Measurements from ENCODE around the gene HS3ST1.

HS3ST1 gene

DNA sequence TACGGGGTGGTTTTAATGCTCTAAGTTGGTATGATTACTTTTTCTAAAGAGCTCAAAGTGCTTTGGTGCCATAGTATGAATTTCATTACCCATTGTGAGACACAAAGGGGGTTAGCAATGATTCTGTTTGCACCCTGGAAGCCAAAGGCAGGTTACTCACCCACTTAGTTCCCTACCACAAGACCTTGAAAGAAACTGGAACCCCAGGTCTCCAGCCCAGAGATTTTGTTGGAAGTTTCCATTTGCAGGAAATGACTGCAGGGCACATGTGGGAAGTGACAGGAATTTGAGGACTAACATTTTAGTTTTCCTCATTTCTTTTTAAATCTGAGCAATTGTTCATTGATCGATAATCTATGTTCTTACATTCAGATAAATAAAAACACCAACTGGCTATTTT is 1.8 kb upstream of the HS3ST1 start:
- no peak for DNase-seq

DNA sequence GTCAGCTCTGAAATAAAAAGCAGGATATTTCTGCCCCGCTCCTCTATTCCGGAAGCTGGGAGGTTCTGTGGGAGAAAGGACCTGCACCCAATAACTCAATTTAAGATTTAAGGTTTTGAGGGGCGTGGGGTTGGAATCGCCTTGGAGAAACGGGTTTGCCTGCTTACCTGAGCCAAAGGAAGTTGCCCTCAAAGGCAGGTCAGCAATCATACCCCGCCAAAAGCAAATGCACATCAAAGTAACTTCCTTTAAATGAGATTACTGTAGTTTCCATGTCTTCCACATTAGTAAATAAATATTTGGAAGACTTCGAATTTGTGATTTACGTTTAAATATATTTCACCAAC is 978 bp upstream of the HS3ST1 start:
- no peak for DNase-seq

DNA sequence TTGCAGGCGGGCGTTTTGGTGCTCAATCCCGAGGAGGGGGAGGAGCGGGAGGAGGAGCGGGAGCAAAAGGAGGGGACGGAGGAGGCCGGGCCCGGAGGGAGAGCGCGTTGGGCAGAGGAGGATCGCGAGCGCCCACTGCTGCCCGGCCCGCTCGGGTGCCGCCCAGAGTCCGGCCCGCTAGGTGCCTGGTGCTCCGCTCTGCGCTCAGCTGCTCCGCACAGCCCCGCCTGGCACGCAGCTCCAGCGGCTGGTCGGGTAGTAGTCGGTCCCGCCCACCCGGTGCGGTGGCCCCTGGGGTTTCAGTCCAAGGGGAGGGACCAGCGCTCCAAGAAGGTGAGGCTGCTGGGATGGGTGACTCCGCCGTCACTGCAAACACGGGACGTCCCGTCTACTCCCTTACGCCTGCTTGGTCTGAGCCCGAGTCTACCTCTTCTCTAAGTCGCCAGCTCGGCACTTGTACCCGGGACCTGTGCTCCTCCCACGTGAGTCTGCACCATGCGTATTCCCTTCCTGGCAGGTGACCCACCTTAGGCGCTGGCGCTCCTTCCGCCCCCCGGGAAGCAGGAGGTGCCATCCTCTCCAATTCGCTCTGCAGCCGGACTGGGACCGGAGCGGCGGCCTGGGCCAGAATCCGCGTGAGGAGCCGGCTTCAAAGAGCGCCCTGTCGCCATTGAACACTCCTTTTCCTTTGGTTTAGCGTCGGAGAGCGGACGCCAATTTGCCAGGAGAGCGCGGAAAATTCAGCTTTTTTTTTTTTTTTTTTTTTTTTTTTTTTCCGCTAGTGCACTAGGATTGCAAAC is 405 bp upstream of the HS3ST1 start:
- peak; percentile 59 for DNase-seq

DNA sequence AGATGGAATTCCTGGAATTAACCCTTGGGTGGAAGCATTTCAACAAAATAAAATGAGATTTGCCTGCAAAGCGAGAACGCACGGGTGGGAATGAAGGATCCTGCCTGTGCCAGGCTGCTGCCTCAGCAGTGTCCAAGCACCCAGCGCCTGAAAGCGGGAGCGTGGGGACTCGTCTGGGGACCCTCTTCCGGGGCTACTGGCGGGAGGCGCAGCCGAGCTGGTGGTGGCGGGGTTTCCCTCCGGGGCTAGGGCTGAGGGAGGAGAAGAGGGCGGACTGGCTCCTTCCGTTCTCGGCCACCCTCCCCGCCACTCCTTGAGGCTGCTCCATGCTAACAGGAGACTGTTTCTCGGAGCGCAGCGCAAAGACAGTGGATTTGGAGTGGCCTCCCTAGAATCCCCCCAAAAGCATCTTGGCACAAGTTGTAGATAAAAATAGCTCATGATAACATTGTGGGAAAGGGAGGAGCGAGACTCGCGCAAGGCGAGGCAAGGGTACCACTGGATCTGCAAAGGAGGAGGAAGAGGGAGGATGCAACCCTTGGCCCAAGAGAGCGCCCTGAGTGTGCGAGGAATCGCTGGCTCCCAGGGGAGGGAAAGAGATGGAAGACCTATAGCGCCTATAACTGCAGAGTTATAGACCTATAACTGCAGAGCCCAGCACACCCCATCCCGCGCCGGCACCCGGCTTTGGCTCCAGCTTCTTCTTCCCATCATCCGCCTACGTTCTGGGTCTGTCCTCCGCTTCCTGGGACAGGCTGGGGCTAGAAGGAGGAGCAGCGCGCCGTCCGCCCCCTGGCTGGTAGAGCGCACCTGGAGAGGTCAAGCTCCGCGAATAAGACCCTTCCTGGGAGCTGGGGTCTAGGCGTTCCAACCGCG is 1.3 kb downstream of the HS3ST1 start:
- no peak for DNase-seq

DNA sequence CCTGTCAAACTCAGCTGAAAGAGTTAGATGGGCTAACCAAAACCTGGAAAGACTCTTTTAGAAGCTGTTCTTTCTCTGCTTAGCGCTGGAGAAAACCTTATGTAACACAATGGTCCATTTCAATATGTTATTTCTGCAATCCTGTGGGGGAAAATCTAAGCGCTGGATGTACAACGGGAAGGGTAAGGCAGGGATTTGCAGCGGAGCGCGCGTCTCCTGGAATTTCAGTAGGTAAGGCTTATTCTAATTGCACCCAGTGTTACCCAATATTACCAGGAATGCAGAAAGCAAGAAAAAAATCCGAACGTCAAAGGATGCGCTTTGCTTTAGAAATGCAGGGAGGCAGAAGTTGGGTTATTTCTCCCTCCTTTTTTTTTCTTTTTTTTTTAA is 2.0 kb downstream of the HS3ST1 start:
- DNase-seq: no peak

DNA sequence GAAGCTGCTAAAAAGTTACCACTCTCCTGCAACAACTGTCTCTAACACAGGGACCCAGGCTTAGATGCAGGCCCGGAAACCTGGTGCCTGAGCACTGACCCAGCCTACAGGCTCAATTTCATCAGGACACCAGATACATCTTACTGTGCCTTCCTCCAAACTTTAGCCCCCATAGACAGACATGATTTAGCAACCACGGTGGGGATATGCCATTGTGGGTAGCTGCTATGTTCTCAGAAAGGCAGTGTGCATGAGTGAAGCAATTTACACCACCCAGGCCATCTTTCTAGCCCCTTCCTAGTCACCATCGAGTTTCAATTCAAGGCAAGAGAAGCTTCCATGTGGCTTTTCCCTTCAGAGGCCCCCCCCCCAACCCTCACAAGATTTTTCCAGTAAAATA is 2.7 kb downstream of the HS3ST1 start:
- no peak for DNase-seq

DNA sequence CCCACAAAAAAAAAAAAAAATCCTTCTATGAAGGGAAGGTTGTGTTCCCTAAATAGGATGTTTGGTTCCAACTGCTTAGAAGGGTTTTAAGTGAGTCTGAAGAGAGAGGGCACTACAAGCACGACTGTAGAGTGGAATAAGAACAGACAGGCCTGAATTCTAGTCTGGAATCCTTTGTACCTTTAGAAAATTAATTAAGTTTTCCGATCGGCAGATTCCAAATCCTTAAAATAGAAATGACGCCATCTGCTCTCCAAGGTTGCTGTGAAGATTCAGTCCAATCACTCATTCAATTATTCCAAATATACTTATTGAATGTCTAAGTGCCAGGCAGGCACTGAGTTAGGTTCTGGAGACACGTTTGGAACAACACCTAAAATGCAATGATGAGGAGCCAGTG is 3.8 kb downstream of the HS3ST1 start:
- no peak for DNase-seq

DNA sequence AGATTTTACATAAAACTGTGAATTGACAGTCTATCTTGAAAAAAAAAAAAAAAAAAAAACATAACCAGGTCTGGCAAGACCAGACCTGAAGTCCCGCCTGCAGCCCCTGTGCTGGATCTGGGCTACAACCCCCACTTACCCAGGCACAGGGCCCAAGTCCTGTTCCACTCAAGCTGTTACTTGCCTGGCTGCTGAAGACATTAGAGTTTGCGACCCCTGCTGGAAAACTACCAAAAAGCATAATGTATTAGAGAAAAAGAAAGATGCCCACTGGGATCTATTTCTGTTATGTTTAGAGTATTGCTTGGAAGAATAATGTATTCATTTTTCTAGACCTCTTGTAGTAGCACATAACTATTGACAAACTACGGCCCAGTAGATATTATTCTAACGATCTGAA is 4.7 kb downstream of the HS3ST1 start:
- no peak for DNase-seq

DNA sequence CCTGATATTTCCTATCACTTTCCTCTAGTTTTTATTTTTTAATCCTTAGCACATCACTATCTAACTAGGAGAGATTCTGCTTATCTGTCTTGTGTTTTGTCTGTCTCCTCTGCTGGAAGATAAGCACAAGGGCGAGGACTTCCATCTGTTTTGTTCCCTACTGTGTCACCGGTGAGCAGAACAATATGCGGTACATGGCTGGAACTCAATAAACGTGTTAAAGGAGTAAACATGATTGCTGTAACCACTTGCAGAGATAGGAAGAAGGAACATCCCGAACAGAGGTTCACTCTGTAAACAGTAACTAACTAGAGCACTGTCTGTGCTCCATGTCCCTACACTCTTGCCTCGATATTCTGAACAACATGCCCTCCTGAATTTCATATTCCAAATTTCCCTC is 5.2 kb downstream of the HS3ST1 start:
- no peak for DNase-seq

DNA sequence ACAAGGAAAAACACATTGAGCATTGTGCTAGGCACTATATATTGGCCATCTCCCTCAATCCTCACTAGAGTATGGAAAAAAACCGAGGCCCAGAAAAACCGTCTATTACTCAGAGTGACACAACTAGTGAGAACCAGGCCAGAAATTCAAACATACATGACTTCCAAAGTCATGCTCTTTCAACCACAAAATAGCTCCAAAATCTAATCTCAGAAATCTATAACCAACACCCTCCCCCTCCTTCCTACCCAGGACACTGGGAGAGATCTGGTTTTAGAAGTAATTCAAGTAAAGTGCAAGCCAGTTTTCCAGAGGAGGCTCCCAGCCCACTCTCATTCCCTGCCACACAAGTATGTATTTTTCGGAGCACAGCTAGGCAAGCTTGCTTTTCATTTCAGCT is 7.6 kb downstream of the HS3ST1 start:
- DNase-seq: no peak

DNA sequence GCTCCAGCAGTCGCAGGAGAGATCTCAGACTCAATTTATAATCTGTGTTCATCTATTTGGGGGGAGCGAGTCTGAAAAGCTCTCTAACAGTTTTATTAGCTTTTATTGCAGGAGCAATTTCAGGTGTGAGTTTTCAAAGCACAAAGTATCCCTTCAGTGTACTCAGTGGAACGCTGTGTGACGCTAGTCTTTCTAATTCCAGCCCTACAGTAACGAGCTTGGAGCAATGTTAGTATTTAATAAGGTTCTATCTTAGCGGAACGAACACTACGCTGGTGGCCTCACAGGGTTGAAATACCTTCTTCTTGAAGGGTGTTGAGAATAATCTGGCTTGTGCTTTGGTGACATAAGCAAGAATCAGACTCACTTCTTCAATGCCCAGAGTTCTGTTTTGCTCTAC is 8.4 kb downstream of the HS3ST1 start:
- no peak for DNase-seq

DNA sequence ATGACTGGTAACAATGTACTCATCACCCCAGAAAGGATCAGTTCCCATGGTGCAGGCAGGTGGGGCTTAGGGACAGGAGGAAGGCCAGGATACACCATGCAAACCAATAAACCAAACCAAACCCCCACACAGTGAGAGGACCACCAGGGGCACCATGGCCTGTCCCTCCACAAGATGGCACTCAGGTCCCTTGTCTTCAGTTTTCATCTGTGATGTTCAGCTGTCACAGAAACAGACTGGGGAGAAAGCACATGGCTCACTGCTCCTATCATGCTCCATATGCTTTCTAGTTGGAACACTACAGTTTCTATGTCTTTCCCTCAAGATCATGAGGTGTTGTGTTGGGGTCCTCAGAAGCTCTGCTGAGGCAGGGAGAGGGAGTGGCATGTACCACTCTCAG is 10.1 kb downstream of the HS3ST1 start:
- DNase-seq: no peak

DNA sequence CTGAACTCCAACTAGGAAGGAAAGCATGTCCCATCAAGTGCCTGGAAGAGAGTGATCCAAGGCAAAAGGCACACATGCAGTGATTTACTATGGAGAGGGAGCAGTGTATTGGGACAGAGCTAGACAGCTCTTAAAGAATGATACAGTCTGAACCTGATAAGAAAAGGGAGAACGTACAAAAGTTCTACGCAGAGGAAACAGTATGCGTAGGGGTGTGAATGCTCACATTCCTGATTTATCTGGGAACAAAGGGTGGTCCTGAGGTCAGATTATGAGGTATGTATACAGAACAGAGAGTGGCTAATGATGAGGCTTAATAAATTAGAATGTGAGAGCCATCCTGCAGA is 12.0 kb downstream of the HS3ST1 start:
- no peak for DNase-seq

DNA sequence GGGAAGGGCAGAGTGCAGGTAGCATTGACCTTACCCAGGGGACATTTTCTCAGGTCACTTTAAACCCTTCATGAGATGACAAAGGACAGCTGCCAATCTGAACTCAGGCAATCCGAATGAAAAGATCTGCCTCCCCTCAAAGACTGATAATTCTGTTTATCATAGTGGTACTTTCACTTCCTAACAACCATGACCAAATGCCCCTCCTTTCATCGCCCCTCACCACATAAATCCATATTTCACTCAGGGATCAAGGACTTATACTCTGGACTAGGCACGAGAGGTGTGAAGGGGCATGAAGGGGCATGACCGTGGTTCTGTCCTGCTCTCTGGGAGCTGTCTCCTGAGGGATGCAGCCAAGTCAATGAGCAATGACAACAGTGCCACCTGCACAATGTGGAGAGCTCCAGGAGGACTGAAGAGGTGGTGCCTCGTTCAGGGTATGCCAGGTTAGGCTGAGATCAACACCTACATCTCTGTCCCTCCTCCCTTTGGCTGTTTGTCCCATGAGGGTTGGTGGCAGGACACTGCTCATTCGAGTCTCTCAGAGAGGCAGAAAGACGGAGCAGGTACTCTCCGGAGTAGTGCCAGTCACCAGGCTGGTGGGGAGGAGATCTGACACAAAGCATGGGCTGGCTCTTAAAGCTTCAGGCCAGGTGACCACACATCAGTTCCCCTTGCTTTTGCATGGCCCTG is 12.5 kb downstream of the HS3ST1 start:
- DNase-seq: no peak

DNA sequence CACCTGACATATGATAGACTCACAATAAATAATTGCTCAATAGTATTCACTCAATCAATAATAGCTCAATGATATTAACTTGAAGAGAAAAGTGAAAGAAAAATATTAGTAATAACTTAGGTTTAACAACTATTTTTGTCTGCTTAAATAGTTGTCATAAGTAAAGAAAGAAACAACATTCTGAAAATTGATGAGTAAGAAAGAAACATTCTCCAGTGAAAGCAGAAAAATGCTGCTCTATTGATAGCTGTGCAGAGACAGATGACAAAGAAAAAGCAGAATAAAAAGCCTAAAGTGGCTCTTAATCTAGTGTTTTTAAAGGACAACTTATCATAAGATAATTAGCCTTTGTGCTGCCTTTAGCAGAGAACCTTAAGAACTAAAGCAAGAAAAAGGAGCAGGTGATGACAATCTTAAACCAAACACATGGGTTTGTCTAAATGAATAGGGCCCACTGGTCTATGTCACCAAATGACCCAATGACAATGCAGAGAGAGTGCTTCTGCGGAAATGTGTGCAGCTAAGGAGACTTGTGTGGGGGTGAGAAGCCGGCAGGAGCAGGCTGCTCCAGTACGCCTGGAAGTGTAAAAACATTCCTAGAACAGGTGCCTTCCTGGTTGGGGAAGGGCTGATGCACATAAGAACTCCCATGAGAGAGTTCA is 13.2 kb downstream of the HS3ST1 start:
- DNase-seq: no peak

DNA sequence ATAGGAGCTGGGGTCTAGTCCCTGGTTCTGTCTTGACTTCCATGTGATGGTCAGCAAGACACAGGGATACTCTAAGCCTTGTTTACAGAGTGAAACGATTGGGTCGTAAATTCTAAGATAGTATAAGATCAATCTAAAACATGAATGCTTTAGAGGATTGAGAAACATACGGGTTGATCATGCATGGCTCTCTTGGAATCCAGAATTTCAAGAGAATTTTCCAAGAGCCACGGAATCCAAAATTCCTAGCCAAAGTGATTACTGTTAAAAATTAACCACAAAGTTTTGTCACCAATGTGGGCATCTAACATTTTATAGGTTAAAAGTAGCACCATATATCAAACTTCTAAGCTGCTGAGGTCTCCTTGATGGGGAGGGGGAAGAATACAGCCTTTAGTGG is 16.5 kb downstream of the HS3ST1 start:
- DNase-seq: no peak

DNA sequence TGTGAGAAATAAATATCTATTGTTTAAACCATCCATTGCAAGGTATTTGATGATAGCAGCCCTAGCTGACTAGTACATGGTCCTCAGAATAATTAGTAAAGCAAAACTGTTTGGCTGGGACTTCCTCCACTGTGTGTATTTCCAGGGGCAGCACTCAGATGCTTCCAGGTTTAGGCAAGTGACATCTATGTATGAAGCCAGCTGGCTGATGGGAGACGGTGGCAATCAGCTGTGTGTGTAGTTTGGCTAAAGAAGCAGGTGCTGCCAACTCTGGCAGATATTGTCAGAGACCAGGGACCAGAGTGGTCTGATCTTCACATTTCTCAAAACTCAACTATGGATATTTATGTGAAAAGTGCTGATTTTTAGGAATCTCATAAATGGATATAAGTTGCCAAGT is 19.1 kb downstream of the HS3ST1 start:
- no peak for DNase-seq

DNA sequence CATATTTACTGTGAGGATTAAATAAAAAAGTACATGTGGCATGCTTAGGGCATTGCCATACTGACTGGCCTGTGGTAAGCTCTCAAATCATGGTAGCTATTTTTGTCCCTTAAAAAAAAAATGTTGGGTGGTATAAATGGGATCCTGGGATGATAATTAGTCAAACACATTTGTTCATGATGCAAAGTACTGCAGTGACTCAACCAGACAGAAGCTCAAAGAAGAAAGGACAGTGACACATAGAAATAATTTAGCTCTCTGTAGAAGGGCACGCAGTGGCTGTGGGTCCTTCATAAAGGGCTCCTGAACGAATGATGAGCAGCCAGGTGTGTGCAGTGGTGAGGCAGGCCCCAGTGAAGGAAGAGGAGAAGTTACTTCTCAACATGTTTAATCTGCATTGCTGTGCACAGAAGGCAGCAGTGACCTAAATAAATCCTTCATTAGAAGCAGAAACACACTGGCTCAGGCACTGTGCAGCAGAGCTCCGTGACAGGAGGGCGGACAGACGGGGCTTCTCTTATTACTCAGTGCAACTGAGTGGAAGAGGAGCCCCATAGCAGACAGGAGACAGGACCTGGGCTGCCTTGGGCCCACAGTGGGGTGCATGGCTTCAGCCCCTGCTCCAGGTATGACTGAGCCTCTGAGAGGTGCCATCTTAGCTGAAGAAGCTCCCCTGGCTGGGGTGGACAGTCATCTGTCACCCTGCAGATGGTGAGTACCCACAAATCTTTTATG is 20.3 kb downstream of the HS3ST1 start:
- no peak for DNase-seq

DNA sequence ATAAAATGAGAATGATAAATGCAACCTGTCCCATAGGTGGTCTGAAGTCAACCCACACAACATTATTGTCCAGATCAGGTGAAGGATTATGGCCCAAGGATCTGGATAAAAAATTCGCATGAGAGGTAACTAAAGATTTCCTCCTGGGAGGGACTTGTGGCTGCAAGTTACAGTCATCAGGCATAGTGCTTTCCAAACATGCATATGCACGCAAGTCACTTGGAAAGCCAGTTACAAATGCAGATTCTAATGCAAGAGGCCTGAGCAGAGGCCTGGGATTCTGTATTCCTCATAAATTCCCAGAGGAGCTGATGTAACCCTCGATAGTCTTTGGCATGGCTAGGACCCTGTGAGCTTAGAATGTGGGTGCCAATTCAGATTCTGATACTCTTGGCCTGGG is 21.1 kb downstream of the HS3ST1 start:
- DNase-seq: no peak

DNA sequence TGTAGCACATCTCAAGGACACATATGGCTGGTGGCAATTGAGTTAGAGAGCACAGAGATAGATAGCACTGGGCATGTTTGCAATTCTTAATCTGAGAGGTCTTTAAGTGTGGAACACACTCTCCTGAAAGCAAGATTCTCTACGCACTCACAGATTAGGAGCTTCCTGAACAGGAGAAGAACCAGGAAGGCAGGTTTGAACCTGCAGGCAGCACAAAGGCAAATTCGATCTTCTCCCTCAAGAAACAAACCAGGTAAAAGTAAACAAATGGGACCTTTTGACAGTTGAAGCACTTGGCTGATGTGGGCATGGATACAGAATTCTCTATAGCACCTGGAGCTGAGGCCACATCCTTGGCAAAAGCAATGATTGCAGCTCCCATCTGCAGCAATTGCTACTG is 24.3 kb downstream of the HS3ST1 start:
- DNase-seq: no peak

DNA sequence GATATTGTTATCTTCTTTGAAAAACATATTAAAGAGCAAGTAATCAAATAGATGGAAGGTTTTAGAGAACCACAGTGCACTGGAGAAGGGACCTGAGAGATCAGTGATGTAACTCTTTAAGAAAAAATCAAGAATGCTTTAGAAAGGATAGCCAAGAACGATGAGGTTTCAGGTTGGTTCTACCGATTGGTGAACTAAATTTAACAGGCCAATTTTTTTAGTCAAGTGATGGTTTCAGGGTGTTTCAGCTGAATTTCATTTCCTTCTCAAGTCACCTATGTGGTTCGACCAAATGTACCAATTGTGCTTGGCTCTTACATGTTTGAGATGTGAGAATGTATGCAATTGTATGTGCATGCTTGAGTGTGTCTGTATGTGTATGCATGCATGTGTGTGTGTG is 26.5 kb downstream of the HS3ST1 start:
- DNase-seq: no peak

DNA sequence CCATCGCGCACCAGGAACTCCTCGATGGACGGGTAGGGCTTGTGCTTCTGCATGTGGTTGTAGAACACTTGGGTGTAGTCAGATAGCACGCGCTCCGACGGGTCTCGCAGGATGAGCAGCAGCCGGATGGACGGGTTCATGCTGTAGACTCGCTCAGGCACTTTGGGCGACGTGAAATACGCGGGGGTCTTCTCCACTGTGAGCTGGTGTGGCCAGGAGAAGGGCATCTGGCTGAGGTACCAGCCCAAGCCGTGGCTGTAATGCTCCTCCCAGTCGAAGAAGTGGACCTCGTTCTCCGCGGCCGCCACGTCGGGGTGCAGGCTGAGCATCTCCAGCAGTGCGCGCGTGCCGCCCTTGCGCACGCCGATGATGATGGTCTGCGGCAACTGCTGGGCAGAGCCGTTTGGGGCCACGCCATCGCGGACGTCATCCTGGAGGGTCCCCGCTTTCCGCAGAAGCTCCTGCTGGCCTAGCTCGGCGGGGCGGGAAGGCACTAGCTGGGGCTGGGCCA is 29.2 kb downstream of the HS3ST1 start:
- no peak for DNase-seq
